C4-2B (cell line): ENCODE results near the gene NHERF1.

ENCODE experiments used
- H3K27ac ChIP-seq: fragments of 450-650 bp; 2 replicates; pipeline ENCODE4 v1.5.1; 2017
- CTCF ChIP-seq: fragments of 450-650 bp; conservative IDR thresholded peaks from 2 replicates; pipeline ENCODE4 v1.5.1; 2017; ENCODE audit warnings: mild to moderate bottlenecking
- ZFX ChIP-seq: fragments of 450-650 bp; IDR thresholded peaks from 2 replicates; pipeline ENCODE4 v1.6.1; 2017

Gene NHERF1

GRCh38 chr17:74790161-74791058 lies 42.0 kb downstream of the NHERF1 start:
- TF ChIP-seq CTCF (no peak), ZFX (no peak)
- H3K27ac ChIP-seq, result no peak overlapping the region

DNA sequence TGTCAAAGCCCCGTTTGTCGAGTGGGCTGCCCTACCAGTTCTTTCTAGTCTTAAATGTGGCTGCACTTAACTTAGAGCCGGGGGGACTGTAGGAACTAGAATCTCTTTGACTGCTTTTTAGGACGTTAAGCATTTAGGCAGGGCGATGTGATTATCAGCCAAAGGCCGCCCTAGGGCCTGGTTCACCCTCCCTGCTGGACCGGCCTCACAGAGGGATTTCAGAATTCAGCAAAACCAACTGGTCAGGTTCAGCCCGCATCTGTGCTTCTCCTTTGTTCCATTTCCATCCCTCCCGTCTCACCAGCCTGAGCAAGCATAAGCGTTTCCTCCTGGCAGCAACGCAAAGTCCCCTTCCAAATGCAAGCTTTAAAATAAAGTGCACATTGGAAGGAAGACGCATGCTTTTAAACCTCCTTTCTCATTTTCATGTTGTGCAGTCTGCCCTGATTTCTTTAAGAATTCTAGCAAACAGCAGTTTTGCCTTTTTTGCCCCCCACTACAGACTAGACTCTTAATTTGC lies 44.2 kb downstream of the NHERF1 start:
- no peak for TF ChIP-seq ZFX
- TF ChIP-seq CTCF, result no peak
- no peak overlapping the region for H3K27ac ChIP-seq

DNA sequence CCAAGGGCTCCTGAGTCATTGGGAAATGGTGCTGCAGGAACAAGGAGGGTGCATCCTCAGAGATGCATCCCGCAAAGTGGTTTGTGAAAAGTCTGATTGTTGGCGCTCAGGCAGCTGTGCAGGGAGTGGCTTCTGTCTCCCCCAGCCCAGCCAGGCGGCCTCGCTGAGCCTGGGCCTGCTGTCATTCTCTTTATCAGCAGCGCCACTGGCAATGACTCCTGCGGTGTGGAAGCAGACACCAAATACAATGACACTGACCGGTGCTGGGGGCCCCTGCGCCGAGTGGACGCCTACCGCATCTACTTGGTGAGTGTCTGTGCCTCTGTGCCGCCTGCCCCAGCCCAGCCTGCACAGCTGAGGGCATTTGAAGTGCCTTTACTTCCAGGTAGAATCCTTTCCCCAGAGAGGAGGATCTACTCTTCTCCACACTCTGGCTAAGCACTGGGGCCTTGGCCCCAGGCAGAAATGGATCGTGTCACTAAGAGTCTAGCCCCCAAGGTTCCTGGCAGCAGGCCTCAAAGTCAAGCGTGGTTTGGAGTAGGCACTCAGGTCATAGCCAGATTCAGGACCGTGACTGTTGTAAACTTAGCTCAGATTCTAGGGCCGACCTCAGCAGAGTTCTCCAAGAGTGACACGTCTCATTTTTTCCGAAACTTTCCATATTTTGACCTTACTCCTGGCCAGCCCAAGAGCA lies 47.0 kb downstream of the NHERF1 start:
- no peak overlapping the region for H3K27ac ChIP-seq
- TF ChIP-seq CTCF (no peak), ZFX (peak; percentile 6; the same call in 1 of the 2 replicates)

DNA sequence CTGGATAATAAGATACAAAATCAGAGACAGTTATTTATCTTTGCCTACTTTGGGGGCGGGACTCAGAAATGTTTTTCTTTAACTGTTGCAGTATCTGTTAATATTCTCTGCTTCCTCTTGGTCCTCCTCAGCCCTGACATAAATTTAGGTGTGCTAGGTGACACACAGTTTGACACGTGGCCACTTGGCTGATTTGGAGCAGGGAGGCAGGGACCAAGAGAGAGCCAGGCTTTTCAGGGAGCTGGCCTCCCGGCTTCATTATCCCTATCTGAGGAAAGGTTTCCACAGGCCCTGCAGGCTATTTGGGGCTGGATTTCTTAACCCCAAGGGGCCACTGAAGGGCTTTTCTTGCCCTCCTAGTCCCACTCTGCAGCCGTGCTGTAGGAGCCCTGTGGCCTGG lies 47.8 kb downstream of the NHERF1 start:
- no peak overlapping the region for H3K27ac ChIP-seq
- TF ChIP-seq ZFX, result no peak
- TF ChIP-seq CTCF, result no peak

DNA sequence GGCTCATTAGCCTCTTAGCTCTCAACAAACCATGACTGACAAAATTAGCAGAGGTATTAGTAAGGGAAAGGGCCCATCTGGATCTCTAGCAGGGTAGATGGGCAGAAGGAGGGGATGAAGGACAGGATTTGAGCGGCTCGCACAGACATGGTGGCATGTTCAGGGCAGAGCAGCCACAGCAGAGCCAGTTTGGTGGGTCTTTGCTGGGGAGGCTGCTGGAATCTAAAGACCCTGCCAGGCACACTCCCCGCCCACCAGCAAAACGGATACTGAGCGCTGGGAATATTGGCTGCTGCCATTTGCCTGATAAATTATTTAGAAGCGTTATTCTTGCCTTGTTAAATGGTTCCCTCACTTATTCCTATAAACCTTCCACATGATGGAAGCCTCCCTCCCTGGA lies 48.4 kb downstream of the NHERF1 start:
- H3K27ac ChIP-seq, result no peak overlapping the region
- TF ChIP-seq ZFX (no peak), CTCF (no peak)

- no peak overlapping the region for H3K27ac ChIP-seq
- TF ChIP-seq ZFX, result no peak
- TF ChIP-seq CTCF, result no peak
These were observed 49.4 kb downstream of the NHERF1 start for GRCh38 chr17:74797824-74798223.

DNA sequence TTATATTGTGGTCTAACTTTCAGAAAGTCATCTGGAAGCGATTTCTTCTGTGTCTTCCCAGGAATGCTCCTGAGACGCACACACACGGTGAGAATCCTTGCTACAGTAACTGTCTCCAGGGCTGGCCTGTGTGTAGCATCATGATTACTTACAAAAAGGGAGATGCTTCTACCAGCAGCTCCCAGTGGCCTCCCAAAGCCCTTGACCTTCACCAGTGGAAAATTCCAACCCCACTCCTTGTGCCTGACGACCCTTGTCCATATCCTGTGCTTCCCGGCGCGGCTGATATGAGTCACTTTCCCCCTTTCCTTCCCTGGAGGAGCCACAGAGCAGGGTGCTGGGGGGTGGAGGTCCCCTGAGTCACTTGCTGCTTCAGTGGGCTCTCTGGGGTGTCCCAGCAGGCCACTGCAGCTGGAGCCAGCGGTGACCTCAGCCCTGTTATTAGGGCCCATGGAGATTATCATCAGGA lies 49.8 kb downstream of the NHERF1 start:
- H3K27ac ChIP-seq, result no peak overlapping the region
- TF ChIP-seq ZFX, result no peak
- no peak for TF ChIP-seq CTCF
